IMR-90 (cell line): ENCODE data around the gene RXFP4.
A peak's percentile ranks its signal among the peaks of the same experiment; 100 is the strongest.

Experiments used
- CEBPB ChIP-seq: IDR thresholded peaks from 2 replicates; pipeline ENCODE4 v1.6.1; 2012; ENCODE audit warnings: low read depth, low read length, improper control_type of control experiment
- FOS ChIP-seq: fragments of 150-350 bp; IDR thresholded peaks from 2 replicates; pipeline ENCODE4 v1.6.1; 2016; ENCODE audit warnings: low read depth, low read length
- MXI1 ChIP-seq: IDR thresholded peaks from 2 replicates; pipeline ENCODE4 v1.6.1; 2012; ENCODE audit warnings: low read depth, mild to moderate bottlenecking, low read length, moderate library complexity, borderline replicate concordance
- POLR2A ChIP-seq: IDR thresholded peaks from 2 replicates; pipeline ENCODE4 v1.6.1; 2012; ENCODE audit warnings: mild to moderate bottlenecking, low read depth, low read length
- RAD21 ChIP-seq: IDR thresholded peaks from 2 replicates; pipeline ENCODE4 v1.6.1; 2012; ENCODE audit warnings: low read length, improper control_type of control experiment
- RCOR1 ChIP-seq: IDR thresholded peaks from 2 replicates; pipeline ENCODE4 v1.6.1; 2012; ENCODE audit warnings: mild to moderate bottlenecking, low read length, improper control_type of control experiment; ENCODE audit not compliant: insufficient replicate concordance
- RFX5 ChIP-seq: IDR thresholded peaks from 2 replicates; pipeline ENCODE4 v1.8.0; 2012; ENCODE audit warnings: low read depth, mild to moderate bottlenecking, low read length, moderate library complexity
- SMC3 ChIP-seq: fragments of 150-350 bp; IDR thresholded peaks from 2 replicates; pipeline ENCODE4 v1.6.1; 2016; ENCODE audit warnings: low read depth, mild to moderate bottlenecking, antibody characterized with exemption, low read length, moderate library complexity
- USF2 ChIP-seq: fragments of 150-350 bp; IDR thresholded peaks from 2 replicates; pipeline ENCODE4 v1.6.1; 2017; ENCODE audit warnings: mild to moderate bottlenecking, antibody characterized with exemption, low read length, low read depth
- TF ChIP-seq, protein P1 (sequence below): conservative IDR thresholded peaks from 2 replicates; pipeline ENCODE4 v1.5.1; 2012; ENCODE audit warnings: mild to moderate bottlenecking, low read depth, low read length, improper control_type of control experiment
- TF ChIP-seq, protein P2 (sequence below): fragments of 150-350 bp; IDR thresholded peaks from 2 replicates; pipeline ENCODE4 v1.6.1; 2016; ENCODE audit warnings: low read depth, mild to moderate bottlenecking, low read length, moderate library complexity, borderline replicate concordance

DNA sequence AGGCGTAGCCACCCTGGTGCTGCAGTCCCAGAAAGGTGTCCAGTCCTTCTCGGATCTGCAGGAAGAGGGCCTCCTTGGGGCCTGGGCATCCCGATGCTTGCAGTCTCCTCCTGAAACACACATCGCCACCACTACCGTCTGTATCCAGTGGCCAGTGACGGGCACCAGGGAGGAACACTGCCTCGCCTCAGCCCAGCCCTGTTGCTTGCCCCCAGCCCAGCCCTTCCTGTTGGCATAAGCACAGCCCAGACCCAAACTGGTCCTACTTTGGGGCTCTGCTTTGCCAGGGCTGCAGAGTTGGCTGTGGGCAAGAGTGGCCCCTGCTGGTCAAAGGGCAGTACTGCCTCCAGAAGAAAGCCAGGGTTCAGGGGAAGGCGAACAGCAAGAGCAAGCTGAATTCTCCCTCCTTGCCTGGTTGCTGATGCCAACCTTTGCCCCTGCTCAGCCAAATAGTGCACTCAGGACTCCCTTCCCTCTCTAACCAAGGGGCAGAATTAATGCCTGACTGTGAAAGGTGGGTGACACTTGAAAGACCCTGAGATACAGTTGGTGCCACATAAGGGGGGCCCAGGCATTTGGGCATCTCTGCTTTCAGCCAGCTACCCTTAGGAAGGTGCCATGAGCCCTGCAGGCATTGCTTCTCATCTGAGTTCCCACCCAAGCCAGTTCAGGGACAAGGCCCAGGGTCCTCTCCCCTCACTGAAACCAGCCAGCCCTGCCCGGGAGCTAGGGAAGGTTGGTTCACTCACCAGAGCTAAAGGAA, 48.0 kb downstream of the RXFP4 start:
- TF ChIP-seq, protein P1, sequence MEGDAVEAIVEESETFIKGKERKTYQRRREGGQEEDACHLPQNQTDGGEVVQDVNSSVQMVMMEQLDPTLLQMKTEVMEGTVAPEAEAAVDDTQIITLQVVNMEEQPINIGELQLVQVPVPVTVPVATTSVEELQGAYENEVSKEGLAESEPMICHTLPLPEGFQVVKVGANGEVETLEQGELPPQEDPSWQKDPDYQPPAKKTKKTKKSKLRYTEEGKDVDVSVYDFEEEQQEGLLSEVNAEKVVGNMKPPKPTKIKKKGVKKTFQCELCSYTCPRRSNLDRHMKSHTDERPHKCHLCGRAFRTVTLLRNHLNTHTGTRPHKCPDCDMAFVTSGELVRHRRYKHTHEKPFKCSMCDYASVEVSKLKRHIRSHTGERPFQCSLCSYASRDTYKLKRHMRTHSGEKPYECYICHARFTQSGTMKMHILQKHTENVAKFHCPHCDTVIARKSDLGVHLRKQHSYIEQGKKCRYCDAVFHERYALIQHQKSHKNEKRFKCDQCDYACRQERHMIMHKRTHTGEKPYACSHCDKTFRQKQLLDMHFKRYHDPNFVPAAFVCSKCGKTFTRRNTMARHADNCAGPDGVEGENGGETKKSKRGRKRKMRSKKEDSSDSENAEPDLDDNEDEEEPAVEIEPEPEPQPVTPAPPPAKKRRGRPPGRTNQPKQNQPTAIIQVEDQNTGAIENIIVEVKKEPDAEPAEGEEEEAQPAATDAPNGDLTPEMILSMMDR, result peak; percentile 95
- TF ChIP-seq RCOR1 (no peak), POLR2A (peak; percentile 57; the same call in 1 of the 2 replicates), SMC3 (peak; percentile 89), CEBPB (no peak), RAD21 (peak; percentile 98), FOS (no peak), MXI1 (no peak), RFX5 (no peak), USF2 (no peak)
- TF ChIP-seq, protein P2, sequence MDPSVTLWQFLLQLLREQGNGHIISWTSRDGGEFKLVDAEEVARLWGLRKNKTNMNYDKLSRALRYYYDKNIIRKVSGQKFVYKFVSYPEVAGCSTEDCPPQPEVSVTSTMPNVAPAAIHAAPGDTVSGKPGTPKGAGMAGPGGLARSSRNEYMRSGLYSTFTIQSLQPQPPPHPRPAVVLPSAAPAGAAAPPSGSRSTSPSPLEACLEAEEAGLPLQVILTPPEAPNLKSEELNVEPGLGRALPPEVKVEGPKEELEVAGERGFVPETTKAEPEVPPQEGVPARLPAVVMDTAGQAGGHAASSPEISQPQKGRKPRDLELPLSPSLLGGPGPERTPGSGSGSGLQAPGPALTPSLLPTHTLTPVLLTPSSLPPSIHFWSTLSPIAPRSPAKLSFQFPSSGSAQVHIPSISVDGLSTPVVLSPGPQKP, result no peak
